Activated CD8-positive, alpha-beta memory T cell treated with anti-CD3 and anti-CD28 coated beads, Interleukin-2, amount 50 U/mL, for 24 hours (primary cell): ENCODE measurements around the gene PI4KA.
A peak's percentile ranks its signal among the peaks of the same experiment; 100 is the strongest.
"Not testable (repeated sequence)": the region's sequence is repeated elsewhere in the genome, so short reads cannot be mapped to it uniquely, and the experiment has no call there.

Source experiments
- DNase-seq: peaks from one replicate; pipeline ENCODE4 v3.0.0-alpha.2; 2020; ENCODE audit errors: extremely low read depth

The PI4KA gene

DNA sequence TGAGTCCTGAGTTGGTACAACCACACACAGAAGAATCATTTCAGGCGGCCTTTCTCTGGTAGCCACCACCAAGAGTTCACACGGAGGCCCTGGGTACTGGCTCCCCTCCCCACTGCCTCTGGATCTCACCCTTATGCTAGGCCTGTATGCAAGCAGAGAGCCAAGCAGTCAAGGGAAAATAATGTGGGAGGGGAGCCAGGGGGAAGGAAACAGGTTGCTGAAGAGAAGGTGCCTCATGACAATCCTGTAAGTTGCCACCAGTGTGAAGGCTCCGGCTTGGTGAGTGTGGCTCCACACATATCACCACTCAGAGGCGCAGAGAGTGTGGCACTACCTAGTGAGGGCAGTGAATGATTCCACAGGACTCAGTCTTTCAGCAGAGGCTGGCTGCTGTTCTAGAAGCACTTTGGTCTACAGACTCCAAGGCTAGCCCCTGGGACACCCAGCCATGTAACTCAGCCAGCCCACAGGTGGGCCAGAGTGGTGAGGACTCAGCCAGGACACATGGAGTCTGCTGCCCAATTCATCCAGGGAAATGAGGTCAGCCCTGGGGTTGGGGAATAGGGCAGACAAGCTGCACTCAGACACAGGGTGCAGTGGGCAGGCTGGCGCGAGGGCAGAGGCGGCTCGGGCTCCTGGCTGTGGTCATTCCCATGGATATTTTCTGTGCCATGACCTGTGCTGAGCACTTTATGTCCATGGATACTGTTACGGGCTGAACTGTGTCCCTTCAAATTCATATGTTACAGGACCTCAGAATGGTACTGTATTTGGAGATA is 133.7 kb downstream of the PI4KA start:
- DNase-seq = no peak

DNA sequence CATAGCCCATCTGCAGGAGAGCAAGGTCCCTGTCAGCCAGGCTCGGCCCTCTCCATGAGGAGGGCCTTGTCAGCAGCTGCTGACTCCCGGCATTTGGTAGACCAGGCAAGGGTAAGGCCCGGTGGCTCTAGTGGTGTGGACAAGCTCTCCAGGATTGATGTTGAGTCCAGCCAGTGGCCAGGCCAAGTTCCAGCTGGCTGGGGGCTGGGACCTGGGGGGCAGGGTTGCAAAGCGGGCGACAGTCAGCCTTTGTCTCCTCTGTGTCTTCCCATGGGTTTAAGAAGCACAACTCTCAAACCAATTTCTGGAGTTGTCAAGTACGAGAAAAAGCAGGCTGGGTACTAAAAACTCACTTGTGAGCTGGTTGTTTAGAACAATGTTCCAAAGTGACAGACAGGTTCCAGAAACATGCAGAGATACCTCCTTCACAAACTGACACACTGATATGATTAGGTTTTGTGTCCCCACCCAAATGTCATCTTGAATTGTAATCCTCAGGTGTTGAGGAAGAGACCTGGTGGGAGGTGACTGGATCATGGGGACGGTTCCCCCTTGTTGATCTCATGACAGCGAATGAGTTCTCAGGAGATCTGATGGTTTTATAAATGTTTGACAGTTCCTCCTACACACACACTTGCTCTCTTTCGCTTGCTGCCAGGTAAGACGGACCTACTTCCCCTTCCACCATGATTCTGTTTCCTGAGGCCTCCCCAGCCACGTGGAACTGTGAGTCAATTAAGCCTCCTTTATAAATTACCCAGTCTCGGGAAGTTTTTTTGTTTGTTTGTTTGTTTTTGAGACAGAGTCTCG is 137.0 kb downstream of the PI4KA start:
- no peak for DNase-seq

- no peak for DNase-seq
These were observed 137.8 kb downstream of the PI4KA start for GRCh38 chr22:20720692-20721408.

DNA sequence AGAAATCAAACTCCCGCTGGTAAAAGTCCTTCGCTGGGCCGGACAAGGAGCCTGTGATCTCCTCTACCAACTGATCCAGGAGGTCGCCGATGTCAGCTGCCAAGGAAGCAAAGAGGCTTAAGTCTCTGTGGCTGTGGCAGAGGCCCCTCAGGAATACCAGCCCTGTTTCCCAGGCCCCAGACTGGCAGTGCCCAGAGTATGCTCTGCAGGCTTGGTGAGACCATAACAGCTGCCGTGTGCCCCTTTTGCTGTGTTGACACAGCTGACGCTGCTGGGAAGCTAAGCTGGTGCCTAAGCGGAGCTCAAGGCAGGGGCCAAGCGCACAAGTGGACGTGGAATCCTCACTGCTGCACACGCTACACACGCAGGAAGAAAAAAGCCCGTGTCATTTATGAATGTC is 139.9 kb downstream of the PI4KA start:
- DNase-seq = not testable (repeated sequence)

- not testable (repeated sequence) for DNase-seq
These were observed 140.6 kb downstream of the PI4KA start for GRCh38 chr22:20717981-20718380.

GRCh38 chr22:20717213-20717866 is 141.3 kb downstream of the PI4KA start:
- DNase-seq = not testable (repeated sequence)

DNA sequence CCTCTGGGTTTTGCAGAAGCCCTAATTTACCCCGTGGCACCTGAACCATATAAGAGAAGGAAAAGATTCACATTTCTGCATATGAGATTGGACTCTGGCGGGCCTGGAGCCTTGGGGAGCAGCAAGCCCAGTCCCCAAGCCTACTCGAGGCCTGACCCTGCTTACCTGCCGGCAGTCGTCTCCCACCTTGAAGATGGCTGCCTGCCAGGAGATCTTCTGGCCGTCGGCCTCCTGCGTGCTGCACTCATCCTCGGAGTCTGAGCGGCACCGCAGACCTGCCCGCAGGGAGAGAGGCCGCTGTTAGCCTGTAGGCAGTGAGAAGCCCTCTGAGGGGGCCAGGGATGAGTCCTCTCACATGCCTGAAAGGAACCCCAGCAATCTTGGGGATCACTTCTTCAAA is 145.5 kb downstream of the PI4KA start:
- DNase-seq = not testable (repeated sequence)

DNA sequence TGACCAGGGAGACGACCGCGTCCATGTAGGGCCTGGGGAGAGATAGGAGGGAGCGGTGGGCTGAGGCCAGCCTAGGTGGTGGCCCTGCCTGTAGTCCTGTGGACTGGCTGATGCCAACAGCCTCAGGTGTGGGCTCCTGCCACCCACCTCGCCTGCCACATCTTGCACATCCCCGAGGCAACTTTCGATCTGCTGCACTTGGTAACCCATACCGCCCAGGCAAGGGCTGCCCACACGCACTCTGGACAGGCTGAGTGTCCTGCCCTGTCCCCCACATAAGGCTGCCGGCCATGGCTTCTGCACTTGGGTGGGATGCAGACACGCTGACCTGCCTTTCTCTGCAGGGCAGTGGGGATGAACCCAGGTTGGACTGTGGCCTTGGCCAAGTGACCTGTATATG is 148.6 kb downstream of the PI4KA start:
- DNase-seq = not testable (repeated sequence)

DNA sequence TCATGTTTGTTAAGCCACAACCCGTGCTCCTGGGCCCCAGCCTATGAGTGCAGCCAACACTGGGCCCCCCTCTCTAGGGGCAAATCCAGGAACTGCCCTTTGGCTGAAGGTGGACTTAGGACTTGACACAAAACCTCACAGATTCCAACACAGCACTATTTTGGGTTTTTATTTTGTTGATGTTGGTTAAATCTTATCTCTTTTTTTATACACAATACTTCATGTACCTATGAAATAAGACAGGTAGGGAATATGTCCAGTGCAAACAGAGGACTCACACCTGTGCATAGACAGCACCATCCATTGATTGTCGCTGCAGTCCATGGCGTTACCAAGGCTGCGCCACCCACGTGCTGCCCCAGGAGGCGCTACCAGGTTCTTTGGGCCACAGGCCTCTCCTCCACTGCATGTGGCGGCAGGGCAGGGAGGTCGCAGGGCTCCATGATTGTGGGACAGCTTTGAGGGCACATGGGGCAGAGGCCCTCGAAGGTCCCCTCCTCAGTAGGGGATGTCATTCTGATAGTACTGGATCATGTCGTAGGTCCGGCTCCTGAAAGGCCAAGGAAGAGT is 151.0 kb downstream of the PI4KA start:
- DNase-seq = not testable (repeated sequence)

DNA sequence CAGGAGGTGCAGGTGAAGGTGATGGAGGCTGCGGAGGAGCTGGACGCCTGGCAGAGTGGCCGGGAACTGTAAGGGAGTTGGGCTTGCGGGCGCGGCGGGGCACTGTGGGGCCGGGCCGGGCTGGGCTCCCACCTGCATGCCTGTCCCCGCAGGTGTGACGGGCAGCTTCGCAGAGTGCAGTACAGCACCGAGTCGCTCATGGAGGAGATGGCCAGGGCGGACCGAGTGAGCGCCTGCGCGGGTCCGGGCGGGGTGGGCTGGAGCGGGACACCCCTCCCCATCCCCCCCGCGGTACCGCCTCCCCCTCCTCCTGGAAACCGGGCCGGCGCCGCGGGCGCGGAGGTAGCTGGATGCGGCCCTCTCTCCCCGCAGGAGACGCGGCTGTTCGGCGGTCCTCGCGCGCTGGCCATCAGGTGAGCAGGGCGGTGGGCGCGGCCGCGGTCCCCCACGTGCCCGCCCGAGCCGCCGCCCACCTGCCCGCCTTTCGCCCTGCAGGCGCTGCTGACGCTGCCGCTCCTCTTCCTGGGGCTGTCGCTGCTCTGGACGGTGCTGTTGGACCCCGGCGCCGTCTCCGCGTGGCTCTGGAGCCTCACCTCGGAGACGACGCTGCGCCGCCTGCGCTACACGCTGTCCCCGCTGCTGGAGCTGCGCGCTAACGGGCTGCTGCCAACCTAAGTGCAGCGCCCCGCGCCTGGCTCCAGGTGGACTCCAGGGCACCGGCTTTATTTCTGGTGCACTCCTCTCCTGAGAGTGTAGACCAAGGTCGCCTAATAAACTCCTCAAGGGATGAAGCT is 154.6 kb downstream of the PI4KA start:
- DNase-seq = not testable (repeated sequence)

GRCh38 chr22:20703414-20703806 is 155.2 kb downstream of the PI4KA start:
- not testable (repeated sequence) for DNase-seq

GRCh38 chr22:20702546-20703413 is 155.8 kb downstream of the PI4KA start:
- DNase-seq = peak; percentile 90

GRCh38 chr22:20702175-20702545 is 156.5 kb downstream of the PI4KA start:
- not testable (repeated sequence) for DNase-seq

GRCh38 chr22:20701680-20702136 is 156.9 kb downstream of the PI4KA start:
- DNase-seq = not testable (repeated sequence)

DNA sequence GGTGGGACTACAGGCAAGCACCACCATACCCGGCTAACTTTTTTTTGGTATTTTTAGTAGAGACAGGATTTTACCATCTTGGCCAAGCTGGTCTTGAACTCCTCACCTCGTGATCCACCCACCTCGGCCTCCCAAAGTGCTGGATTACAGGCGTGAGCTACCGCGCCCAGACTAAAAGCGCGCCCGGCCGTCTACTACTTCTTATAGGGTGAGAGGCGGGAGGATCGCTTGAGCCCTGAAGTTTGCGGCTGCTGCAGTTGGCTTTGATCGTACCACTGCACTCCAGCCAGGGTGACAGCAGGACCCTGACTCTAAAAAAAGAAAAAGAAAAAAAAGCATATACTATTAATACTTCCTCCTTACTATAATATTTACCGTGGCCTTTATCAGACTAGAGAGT is 158.3 kb downstream of the PI4KA start:
- not testable (repeated sequence) for DNase-seq

GRCh38 chr22:20699856-20700255 is 158.8 kb downstream of the PI4KA start:
- DNase-seq = not testable (repeated sequence)

DNA sequence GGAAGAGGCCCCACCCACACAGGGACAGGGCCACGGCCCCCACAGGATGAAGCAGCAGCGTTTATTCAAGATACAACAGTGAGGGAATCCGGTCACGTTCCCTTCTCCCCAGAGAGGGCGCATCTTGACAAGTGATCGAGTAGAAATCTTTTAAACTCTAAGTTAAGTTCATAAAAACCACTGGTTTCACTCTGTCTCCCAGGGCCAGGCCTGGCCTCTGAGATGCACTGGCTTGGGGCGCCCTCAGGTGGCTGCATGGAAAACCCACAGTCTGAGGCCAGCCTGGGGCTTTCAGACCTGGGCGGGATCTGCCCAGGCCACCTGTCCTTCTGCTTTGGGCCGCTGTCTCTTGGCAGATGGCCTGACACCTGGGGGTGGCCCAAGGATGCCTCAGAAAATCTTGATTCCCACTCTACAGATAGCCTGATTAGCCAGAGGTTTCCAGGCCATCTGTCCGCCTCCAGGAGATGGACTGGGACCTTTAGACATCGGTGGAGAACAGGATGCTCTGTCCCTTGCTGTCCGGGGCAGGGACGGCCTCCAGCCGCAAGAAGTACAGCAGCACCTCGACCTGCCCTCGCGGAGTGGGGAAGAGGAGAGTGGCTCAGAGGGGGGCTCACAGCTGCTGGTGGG is 161.0 kb downstream of the PI4KA start:
- DNase-seq = peak; percentile 42

DNA sequence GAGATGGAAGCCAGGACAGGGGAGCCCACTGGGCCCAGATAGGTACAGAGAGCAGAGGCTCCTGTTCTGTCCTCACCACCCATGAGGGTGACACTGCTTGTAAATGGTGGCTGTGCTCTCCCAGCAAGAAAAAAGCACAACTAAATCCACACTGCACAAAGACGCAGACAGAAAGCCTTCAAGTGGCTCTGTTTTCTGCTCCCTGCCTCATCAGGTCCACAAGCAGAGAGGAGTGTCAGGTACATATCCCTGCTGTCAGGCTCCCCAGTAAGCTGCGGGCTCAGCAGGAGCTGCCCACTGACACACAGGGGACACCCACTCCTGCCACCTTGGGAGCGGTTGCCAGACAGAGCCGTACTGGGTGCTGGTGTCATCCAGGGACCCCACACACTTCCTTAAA is 162.6 kb downstream of the PI4KA start:
- DNase-seq = not testable (repeated sequence)

DNA sequence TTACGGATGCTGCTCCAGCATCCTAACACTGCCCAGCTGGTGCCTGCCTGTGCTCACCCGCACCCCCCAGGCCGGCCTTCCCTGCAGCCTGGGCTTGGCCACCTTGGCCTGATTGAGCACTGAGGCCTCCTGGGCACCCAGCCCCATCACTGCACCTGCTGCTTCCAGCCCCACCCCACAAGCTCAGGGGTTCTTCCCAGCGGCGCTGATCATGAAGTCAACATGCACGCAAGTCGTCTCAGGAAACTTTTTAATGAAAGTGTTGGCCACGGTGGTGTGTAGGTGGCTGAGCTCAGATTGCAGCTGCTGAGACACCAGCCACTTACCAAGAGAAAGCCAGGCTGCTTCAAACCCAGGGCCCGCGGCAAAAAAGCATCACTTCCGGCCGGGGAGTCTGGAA is 163.4 kb downstream of the PI4KA start:
- DNase-seq = not testable (repeated sequence)
